Esophagus squamous epithelium (tissue), 4 donors: ENCODE measurements around the gene WNK1.

ENCODE experiments used
- POLR2A ChIP-seq, 4 donors: fragments of 450-650 bp; IDR thresholded peaks; one replicate each; pipeline ENCODE4 v1.6.1; 2017; ENCODE audit warnings: antibody characterized with exemption in 4 of 4, mild to moderate bottlenecking in 4 of 4, moderate library complexity in 3 of 4
- TF ChIP-seq, protein P1 (sequence below), 6 experiments: fragments of 450-650 bp in 4 of 6; fragments of 200-600 bp in 2 of 6; sonication (generic) in 2 of 6; IDR thresholded peaks; one replicate each; pipeline ENCODE4 v1.5.1; 2016 to 2019; ENCODE audit warnings: antibody characterized with exemption in 6 of 6, mild to moderate bottlenecking in 4 of 6, moderate library complexity in 4 of 6

GRCh38 chr12:936377-937345, 184.3 kb downstream of the WNK1 start:
- TF ChIP-seq, protein P1, sequence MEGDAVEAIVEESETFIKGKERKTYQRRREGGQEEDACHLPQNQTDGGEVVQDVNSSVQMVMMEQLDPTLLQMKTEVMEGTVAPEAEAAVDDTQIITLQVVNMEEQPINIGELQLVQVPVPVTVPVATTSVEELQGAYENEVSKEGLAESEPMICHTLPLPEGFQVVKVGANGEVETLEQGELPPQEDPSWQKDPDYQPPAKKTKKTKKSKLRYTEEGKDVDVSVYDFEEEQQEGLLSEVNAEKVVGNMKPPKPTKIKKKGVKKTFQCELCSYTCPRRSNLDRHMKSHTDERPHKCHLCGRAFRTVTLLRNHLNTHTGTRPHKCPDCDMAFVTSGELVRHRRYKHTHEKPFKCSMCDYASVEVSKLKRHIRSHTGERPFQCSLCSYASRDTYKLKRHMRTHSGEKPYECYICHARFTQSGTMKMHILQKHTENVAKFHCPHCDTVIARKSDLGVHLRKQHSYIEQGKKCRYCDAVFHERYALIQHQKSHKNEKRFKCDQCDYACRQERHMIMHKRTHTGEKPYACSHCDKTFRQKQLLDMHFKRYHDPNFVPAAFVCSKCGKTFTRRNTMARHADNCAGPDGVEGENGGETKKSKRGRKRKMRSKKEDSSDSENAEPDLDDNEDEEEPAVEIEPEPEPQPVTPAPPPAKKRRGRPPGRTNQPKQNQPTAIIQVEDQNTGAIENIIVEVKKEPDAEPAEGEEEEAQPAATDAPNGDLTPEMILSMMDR (IDR thresholded peaks at IDR 0.05): no peak
- no peak for TF ChIP-seq POLR2A (IDR thresholded peaks at IDR 0.05)
